NT2/D1 (cell line): Measurements from ENCODE around the gene PLEKHJ1.

Experiments
- DNase-seq: peaks from one replicate; pipeline ENCODE4 v3.0.0-alpha.2; 2011; ENCODE audit warnings: low read depth, low spot score
- H3K27me3 ChIP-seq: 2 replicates; pipeline ENCODE4 v1.6.0; 2011; ENCODE audit warnings: mild to moderate bottlenecking; ENCODE audit not compliant: insufficient read length, insufficient read depth
- H3K36me3 ChIP-seq: 2 replicates; pipeline ENCODE4 v1.6.1; 2011; ENCODE audit warnings: mild to moderate bottlenecking, low read length, mixed read lengths; ENCODE audit not compliant: insufficient read depth, insufficient read length
- H3K4me1 ChIP-seq: 2 replicates; pipeline ENCODE4 v1.5.1; 2011; ENCODE audit not compliant: insufficient read depth, insufficient read length
- H3K4me3 ChIP-seq: 2 replicates; pipeline ENCODE4 v1.5.1; 2011; ENCODE audit warnings: low read depth; ENCODE audit not compliant: insufficient read length
- H3K9ac ChIP-seq: 2 replicates; pipeline ENCODE4 v1.6.0; 2011; ENCODE audit warnings: low read depth; ENCODE audit not compliant: insufficient read length
- H3K9me3 ChIP-seq: 2 replicates; pipeline ENCODE4 v1.5.1; 2011; ENCODE audit warnings: mild to moderate bottlenecking, low read length; ENCODE audit not compliant: insufficient read depth
- SUZ12 ChIP-seq: IDR thresholded peaks from 2 replicates; pipeline ENCODE4 v1.6.1; 2011; ENCODE audit not compliant: insufficient read length, insufficient read depth; ENCODE audit errors: extremely low read depth
- YY1 ChIP-seq: IDR thresholded peaks from 2 replicates; pipeline ENCODE4 v1.6.1; 2011; ENCODE audit not compliant: insufficient read length, insufficient read depth
- ZNF274 ChIP-seq: IDR thresholded peaks from 2 replicates; pipeline ENCODE4 v1.6.1; 2011; ENCODE audit warnings: mild to moderate bottlenecking, low read depth, low read length

The PLEKHJ1 gene

DNA sequence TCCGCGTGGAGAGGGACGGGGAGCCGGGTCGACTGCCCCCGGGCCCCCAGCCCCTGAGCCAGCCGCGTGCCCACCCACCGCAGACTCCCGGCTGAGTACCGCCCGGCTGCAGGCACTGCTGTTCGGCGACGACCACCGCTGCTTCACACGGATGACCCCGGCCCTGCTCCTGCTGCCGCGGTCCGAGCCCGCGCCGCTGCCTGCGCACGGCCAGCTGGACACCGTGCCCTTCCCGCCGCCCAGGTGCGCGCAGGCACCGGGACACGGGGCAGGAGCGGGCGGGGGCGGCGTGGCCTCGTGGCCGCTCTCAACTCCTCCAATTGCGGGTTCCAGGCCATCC, 14.6 kb upstream of the PLEKHJ1 start:
- Histone ChIP-seq H3K9ac (no peak overlapping the region), H3K4me3 (no peak overlapping the region), H3K27me3 (no peaks in the 10 kb centered on the region), H3K36me3 (peaks cover 61% of the 10 kb centered on the region), H3K9me3 (no peaks in the 10 kb centered on the region), H3K4me1 (peaks cover 14% of the 10 kb centered on the region)
- no peak for TF ChIP-seq SUZ12
- TF ChIP-seq YY1, result no peak
- TF ChIP-seq ZNF274, result no peak
- DNase-seq, result no peak

DNA sequence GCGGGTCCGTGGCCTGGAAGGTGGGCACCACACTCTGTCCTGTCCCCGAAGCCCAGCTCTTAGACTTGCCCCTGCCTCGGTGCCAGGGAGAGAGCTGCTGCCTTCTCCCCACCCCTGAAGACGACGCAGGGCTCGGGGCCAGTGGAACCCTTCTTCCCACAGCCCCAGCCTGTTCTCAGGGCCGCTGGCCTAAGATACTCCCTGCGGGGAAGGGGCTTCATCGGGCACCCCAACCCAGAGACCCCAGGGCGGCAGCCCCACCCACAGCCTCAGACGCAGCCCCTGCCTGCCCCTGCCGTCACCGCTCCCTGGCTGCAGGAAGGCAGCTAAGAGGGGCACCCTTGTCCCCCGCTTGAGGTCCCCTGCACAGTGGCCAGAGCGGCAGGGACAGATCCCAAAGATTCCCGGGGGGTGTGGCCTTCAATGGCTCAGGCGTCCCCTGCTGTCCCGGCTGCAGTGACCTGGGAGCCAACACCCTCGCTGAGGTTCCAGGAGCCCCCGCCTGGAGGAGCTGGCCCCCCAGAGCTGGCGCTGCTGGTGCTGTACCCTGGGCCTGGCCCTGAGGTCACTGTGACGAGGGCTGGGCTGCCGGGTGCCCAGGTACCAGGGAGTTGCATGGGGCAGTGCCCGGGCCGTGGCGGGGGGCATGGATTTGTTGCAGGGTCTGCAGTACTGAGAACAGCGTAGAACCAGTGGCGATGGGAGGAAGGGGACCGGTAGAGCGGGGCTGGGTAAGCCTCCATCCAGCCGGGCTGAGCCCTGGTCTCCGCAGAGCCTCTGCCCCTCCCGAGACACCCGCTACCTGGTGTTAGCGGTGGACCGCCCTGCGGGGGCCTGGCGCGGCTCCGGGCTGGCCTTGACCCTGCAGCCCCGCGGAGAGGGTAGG, 14.0 kb upstream of the PLEKHJ1 start:
- Histone ChIP-seq H3K4me3 (no peak overlapping the region), H3K27me3 (no peaks in the 10 kb centered on the region), H3K4me1 (peaks cover 14% of the 10 kb centered on the region), H3K9me3 (no peaks in the 10 kb centered on the region), H3K36me3 (peaks cover 67% of the 10 kb centered on the region), H3K9ac (no peak overlapping the region)
- no peak for DNase-seq
- no peak for TF ChIP-seq SUZ12
- no peak for TF ChIP-seq YY1
- no peak for TF ChIP-seq ZNF274

DNA sequence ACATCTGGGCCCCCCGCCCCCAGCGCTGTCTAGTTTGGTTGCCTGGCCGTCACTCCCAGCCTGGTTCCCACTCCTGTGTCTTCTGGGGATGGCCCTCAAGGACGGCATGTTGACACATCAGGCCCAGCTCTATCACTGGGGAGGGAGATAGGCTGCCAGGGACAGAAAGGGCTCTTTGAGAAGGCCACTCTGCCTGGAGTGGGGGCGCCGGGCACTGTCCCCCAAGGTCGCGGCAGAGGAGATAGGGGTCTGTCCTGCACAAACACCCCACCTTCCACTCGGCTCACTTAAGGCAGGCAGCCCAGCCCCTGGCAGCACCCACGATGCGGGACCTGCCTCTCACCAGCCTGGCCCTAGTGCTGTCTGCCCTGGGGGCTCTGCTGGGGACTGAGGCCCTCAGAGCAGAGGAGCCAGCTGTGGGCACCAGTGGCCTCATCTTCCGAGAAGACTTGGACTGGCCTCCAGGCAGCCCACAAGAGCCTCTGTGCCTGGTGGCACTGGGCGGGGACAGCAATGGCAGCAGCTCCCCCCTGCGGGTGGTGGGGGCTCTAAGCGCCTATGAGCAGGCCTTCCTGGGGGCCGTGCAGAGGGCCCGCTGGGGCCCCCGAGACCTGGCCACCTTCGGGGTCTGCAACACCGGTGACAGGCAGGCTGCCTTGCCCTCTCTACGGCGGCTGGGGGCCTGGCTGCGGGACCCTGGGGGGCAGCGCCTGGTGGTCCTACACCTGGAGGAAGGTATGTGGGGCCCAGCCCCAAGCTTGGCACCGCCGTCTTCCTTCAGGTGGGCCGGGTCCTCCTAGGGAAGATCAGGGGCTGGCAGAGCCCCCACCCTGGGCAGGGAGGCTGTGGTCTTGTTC, 13.1 kb upstream of the PLEKHJ1 start, which contains the start of gene AMH:
TSS of gene AMH (plus strand) at position 314 of the 857 bp plus-strand sequence. CDS start at position 324, 10 bp downstream.
- no peak for TF ChIP-seq ZNF274
- TF ChIP-seq SUZ12, result no peak
- TF ChIP-seq YY1, result no peak
- Histone ChIP-seq H3K4me3 (no peak within 1 kb of the TSS), H3K27me3 (no peaks in the 10 kb centered on the region), H3K9ac (no peak within 1 kb of the TSS), H3K4me1 (peaks cover 14% of the 10 kb centered on the region), H3K9me3 (no peaks in the 10 kb centered on the region), H3K36me3 (peaks cover 76% of the 10 kb centered on the region)
- no peak for DNase-seq

DNA sequence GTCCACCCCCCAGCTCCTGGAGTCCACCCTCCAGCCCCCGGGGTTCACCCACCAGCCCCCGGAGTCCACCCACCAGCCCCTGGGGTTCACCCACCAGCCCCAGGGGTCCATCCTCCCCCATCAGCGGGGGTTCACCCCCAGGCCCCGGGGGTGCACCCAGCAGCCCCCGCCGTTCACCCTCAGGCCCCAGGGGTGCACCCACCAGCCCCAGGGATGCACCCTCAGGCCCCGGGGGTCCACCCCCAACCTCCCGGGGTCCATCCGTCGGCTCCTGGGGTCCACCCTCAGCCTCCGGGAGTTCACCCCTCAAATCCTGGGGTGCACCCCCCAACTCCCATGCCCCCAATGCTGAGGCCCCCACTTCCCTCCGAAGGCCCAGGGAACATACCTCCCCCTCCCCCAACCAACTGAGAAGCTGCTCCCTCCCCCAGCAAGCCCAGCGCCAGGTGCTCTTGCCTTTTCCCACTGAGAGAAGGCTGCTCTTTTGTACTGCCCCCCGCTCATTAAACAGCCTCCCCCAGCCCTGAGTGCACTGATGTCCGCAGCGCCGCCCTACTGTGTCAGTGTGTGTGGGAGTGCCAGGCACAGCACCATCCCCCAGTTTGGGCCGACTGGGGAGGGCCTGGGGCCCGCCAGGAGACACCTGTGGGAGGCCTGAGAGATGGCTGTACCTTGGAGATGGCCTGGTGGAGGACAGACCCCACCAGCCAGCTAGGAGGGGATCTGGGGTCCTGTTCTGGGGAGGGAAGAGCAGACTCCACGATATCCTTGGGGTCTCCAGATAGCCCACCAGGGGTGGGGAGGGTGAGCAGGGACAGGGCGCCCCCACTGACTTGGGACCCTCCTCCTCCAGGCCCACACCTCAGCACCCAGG, 12.2 kb upstream of the PLEKHJ1 start:
- H3K27me3 ChIP-seq, result no peaks in the 10 kb centered on the region
- peaks cover 12% of the 10 kb centered on the region for H3K4me1 ChIP-seq
- H3K4me3 ChIP-seq, result no peak overlapping the region
- no peaks in the 10 kb centered on the region for H3K9me3 ChIP-seq
- DNase-seq, result no peak
- peaks cover 84% of the 10 kb centered on the region for H3K36me3 ChIP-seq
- TF ChIP-seq SUZ12, result no peak
- no peak for TF ChIP-seq ZNF274
- no peak for TF ChIP-seq YY1
- no peak overlapping the region for H3K9ac ChIP-seq

DNA sequence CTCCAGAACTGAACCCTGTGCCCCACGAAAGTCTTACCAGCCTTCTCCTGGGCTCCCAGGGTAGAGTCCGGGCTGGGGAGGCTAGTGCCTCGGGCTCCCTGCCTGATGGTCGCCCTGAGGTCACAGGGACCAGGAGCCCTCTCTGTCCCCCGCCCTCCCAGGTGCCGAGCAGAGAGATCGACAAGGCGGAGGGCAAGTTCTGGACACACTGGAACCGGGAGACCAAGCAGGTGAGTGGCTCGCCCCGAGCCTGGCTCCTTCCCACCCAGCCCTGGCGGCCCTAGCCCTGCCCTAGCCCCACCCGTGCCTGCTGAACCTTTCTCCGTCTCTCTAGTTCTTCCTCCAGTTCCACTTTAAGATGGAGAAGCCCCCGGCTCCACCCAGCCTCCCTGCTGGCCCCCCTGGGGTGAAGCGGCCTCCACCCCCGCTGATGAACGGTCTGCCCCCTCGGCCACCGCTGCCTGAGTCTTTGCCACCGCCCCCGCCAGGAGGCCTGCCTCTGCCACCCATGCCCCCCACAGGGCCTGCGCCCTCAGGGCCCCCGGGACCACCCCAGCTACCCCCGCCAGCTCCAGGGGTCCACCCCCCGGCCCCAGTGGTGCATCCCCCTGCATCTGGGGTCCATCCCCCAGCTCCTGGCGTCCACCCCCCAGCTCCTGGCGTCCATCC, 11.4 kb upstream of the PLEKHJ1 start:
- Histone ChIP-seq H3K9me3 (no peaks in the 10 kb centered on the region), H3K4me1 (peaks cover 18% of the 10 kb centered on the region), H3K4me3 (no peak overlapping the region), H3K27me3 (no peaks in the 10 kb centered on the region), H3K36me3 (peaks cover 91% of the 10 kb centered on the region), H3K9ac (no peak overlapping the region)
- TF ChIP-seq SUZ12 (no peak), ZNF274 (no peak), YY1 (no peak)
- no peak for DNase-seq

DNA sequence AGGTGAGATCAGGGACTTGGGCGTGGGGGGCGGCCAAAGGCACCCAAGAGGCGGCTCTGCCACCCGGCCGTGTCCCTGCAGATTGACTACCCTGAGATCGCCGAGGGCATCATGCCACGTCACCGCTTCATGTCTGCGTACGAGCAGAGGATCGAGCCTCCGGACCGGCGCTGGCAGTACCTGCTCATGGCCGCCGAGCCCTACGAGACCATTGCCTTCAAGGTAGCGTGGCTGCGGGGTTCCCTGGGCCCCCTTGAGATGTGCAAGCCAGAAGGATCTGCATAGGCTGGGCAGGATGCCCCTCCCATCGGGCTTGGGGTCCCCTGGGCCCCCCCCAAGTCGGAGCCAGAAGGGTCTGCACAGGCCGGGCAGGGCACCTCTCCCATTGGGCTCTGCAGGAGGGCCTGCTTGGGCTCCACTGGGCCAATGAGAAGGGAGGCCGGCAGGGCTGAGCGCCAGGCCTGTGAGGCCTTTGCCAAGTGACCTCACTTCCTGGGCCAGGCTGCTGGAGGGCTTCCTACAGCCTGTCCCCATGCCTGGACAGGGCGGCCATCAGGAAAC, 10.8 kb upstream of the PLEKHJ1 start:
- TF ChIP-seq SUZ12 (no peak), YY1 (no peak), ZNF274 (no peak)
- peaks cover 21% of the 10 kb centered on the region for H3K4me1 ChIP-seq
- H3K36me3 ChIP-seq, result peaks cover 92% of the 10 kb centered on the region
- no peaks in the 10 kb centered on the region for H3K9me3 ChIP-seq
- no peak overlapping the region for H3K9ac ChIP-seq
- H3K4me3 ChIP-seq, result no peak overlapping the region
- no peaks in the 10 kb centered on the region for H3K27me3 ChIP-seq
- no peak for DNase-seq
